KMS-11 (cell line): ENCODE measurements around the gene RERE.

ENCODE experiments used
- H2AFZ ChIP-seq: fragments of 200-600 bp; sonication (generic); 2 replicates; pipeline ENCODE4 v1.6.1; 2016; ENCODE audit warnings: antibody characterized with exemption, mixed run types, low read depth
- H3K27ac ChIP-seq: fragments of 200-600 bp; sonication (generic); 2 replicates; pipeline ENCODE4 v1.6.1; 2016; ENCODE audit warnings: mild to moderate bottlenecking, mixed run types
- H3K27me3 ChIP-seq: fragments of 200-600 bp; sonication (generic); 2 replicates; pipeline ENCODE4 v1.6.1; 2017; ENCODE audit warnings: mild to moderate bottlenecking, low read depth, mixed run types, moderate library complexity; ENCODE audit not compliant: insufficient read depth
- H3K36me3 ChIP-seq: fragments of 200-600 bp; sonication (generic); 2 replicates; pipeline ENCODE4 v1.6.1; 2017; ENCODE audit warnings: mild to moderate bottlenecking, mixed run types; ENCODE audit not compliant: insufficient read depth
- H3K4me1 ChIP-seq: fragments of 200-600 bp; sonication (generic); 2 replicates; pipeline ENCODE4 v1.6.1; 2016; ENCODE audit warnings: mild to moderate bottlenecking, low read depth, mixed run types; ENCODE audit not compliant: poor library complexity, severe bottlenecking
- H3K4me2 ChIP-seq: fragments of 200-600 bp; sonication (generic); 2 replicates; pipeline ENCODE4 v1.7.0; 2016; ENCODE audit warnings: mild to moderate bottlenecking, mixed run types
- H3K4me3 ChIP-seq: fragments of 200-600 bp; sonication (generic); IDR thresholded peaks from 2 replicates; pipeline ENCODE4 v1.6.1; 2017; ENCODE audit warnings: low read depth, low read length, mixed read lengths; ENCODE audit not compliant: insufficient read depth
- H3K79me2 ChIP-seq: fragments of 200-600 bp; sonication (generic); 2 replicates; pipeline ENCODE4 v1.6.1; 2016; ENCODE audit warnings: low read depth, mixed run types; ENCODE audit not compliant: insufficient read depth
- H3K9ac ChIP-seq: fragments of 200-600 bp; sonication (generic); 2 replicates; pipeline ENCODE4 v1.6.1; 2016; ENCODE audit warnings: mild to moderate bottlenecking, mixed run types
- H4K20me1 ChIP-seq: fragments of 200-600 bp; sonication (generic); 2 replicates; pipeline ENCODE4 v1.6.1; 2016; ENCODE audit warnings: mild to moderate bottlenecking, mixed run types; ENCODE audit not compliant: insufficient read depth
- TF ChIP-seq, protein P1 (sequence below): fragments of 200-600 bp; sonication (generic); conservative IDR thresholded peaks from 2 replicates; pipeline ENCODE4 v1.6.1; 2017; ENCODE audit warnings: low read depth, mild to moderate bottlenecking, antibody characterized with exemption, low read length, moderate library complexity, mixed read lengths

RERE gene

DNA sequence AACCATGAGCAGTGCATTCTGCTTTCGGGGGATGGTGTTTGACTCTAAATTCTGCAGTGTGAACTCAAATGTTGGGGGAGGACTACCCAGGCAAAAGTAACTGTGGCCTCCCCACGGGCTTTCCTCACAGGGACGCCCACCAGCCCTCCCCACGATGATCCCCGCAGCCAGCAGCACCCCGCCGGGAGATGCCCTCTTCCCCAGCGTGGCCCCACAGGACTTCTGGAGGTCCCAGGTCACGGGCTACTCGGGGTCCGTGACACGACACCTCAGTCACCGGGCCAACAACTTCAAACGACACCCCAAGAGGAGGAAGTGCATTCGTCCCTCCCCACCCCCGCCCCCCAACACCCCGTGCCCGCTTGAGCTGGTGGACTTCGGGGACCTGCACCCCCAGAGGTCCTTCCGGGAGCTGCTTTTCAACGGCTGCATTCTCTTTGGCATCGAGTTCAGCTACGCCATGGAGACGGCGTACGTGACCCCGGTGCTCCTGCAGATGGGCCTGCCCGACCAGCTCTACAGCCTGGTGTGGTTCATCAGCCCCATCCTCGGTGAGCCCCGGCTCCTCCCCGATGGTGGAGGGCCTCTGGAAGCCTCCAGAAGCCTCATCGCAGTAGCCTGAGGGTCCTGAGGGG, 493.1 kb downstream of the RERE start:
- H4K20me1 ChIP-seq: no peaks in the 10 kb centered on the region
- H3K4me3 ChIP-seq: no peak overlapping the region
- H3K27ac ChIP-seq: no peak overlapping the region
- no peak overlapping the region for H3K4me2 ChIP-seq
- H3K36me3 ChIP-seq: no peaks in the 10 kb centered on the region
- H2AFZ ChIP-seq: no peak overlapping the region
- H3K27me3 ChIP-seq: no peaks in the 10 kb centered on the region; the same call in 1 of the 2 replicates
- no peak overlapping the region for H3K9ac ChIP-seq
- H3K79me2 ChIP-seq: no peaks in the 10 kb centered on the region
- TF ChIP-seq, protein P1, sequence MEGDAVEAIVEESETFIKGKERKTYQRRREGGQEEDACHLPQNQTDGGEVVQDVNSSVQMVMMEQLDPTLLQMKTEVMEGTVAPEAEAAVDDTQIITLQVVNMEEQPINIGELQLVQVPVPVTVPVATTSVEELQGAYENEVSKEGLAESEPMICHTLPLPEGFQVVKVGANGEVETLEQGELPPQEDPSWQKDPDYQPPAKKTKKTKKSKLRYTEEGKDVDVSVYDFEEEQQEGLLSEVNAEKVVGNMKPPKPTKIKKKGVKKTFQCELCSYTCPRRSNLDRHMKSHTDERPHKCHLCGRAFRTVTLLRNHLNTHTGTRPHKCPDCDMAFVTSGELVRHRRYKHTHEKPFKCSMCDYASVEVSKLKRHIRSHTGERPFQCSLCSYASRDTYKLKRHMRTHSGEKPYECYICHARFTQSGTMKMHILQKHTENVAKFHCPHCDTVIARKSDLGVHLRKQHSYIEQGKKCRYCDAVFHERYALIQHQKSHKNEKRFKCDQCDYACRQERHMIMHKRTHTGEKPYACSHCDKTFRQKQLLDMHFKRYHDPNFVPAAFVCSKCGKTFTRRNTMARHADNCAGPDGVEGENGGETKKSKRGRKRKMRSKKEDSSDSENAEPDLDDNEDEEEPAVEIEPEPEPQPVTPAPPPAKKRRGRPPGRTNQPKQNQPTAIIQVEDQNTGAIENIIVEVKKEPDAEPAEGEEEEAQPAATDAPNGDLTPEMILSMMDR: no peak
- H3K4me1 ChIP-seq: no peaks in the 10 kb centered on the region

DNA sequence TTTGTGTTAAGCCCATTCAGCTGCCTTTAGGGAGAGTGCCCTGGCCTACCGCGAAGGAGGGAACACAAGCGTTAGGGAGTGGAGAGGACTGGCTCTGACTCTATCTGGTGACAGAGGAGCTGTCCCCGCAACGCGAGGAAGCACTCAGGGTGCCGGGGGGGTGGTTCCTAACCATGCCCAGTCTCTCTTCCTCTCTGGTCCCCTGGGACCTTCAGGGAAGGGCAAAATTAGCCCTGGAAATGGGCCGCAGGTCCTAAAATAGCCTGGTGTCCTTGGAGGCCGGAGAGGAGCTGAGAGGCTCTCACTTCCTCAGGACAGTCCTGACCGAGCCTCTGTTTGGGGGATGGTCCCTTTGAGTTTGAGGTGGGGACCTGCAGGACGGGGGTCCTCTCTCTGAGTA, 493.7 kb downstream of the RERE start:
- Histone ChIP-seq H3K27me3 (peaks cover 1% of the 10 kb centered on the region; the same call in 1 of the 2 replicates), H3K27ac (no peak overlapping the region), H2AFZ (no peak overlapping the region), H4K20me1 (no peaks in the 10 kb centered on the region), H3K4me1 (no peaks in the 10 kb centered on the region), H3K4me3 (no peak overlapping the region), H3K9ac (no peak overlapping the region), H3K4me2 (no peak overlapping the region), H3K36me3 (no peaks in the 10 kb centered on the region), H3K79me2 (no peaks in the 10 kb centered on the region)
- TF ChIP-seq, protein P1: no peak

DNA sequence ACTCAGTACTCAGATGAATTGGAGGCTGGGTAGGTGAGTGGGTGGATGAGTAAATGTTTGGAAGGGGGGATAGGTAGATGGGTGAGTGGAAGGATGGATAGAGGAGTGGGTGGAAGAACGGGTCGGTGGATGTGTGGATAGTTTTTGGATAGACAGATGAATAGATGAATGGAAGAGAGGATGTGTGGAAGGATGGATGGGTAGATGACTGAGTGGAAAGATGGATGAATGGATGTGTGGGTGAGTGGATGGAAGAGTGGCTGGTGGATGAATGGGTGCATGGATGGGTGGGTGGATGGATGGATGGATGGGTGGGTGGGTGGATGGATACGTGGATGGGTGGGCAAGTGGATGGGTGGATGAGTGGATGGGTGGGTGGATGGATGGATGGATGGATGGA, 495.8 kb downstream of the RERE start:
- Histone ChIP-seq H3K36me3 (no peaks in the 10 kb centered on the region), H3K79me2 (no peaks in the 10 kb centered on the region), H3K27me3 (peaks cover 5% of the 10 kb centered on the region; the same call in 1 of the 2 replicates), H4K20me1 (no peaks in the 10 kb centered on the region), H2AFZ (no peak overlapping the region), H3K9ac (no peak overlapping the region), H3K4me2 (no peak overlapping the region), H3K27ac (no peak overlapping the region), H3K4me1 (no peaks in the 10 kb centered on the region), H3K4me3 (no peak overlapping the region)
- TF ChIP-seq, protein P1: no peak

DNA sequence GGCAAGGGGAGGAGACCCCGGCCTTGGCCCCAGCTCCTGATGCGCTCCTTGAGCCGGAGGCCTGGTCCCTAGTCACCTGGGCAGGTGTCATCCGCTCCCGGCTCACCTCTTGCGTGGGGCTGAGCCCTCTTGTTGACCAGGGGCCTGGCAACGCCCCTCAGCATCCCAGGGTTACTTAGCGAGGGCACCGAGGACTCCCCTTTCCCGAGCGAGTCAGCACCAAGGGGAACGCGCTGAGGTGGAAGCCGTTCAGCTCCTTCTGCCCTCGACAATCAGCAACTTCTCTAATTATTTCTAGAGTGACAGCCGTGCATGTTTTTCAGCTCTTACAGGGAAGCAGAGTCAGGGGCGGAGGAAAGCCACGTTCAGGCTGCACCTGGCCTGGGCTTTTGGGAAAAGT, 499.0 kb downstream of the RERE start:
- TF ChIP-seq, protein P1: no peak
- H4K20me1 ChIP-seq: no peaks in the 10 kb centered on the region
- no peaks in the 10 kb centered on the region for H3K36me3 ChIP-seq
- peaks cover 5% of the 10 kb centered on the region; the same call in 1 of the 2 replicates for H3K27me3 ChIP-seq
- H3K4me3 ChIP-seq: no peak overlapping the region
- H3K79me2 ChIP-seq: no peaks in the 10 kb centered on the region
- no peak overlapping the region for H3K27ac ChIP-seq
- H3K4me2 ChIP-seq: peak overlapping the region; percentile 28; the same call in 1 of the 2 replicates
- H3K9ac ChIP-seq: no peak overlapping the region
- no peaks in the 10 kb centered on the region for H3K4me1 ChIP-seq
- H2AFZ ChIP-seq: peak overlapping the region; percentile 48; the same call in 1 of the 2 replicates
